SK-N-SH treated with all-trans-retinoic acid at 6 μM for 48 hours (cell line): ENCODE data around the gene HOXC10.

Source experiments
- ATAC-seq: fragments of 200-7000 bp; cut with Tn5 transposase; 3 replicates; pipeline ENCODE4 v1.9.1; 2020; ENCODE audit warnings: mild to moderate bottlenecking, moderate library complexity
- ARNTL ChIP-seq: fragments of 450-650 bp; formaldehyde crosslinking; IDR thresholded peaks from 2 replicates; pipeline ENCODE4 v1.5.0; 2020; ENCODE audit warnings: low read depth, mild to moderate bottlenecking, moderate library complexity, borderline replicate concordance
- CREB5 ChIP-seq: fragments of 250-450 bp; sonication (Bioruptor Pico); IDR thresholded peaks from 2 replicates; pipeline ENCODE4 v1.5.1; 2020; ENCODE audit warnings: low read depth, mild to moderate bottlenecking, moderate library complexity
- CSDC2 ChIP-seq: fragments of 250-450 bp; sonication (Bioruptor Pico); IDR thresholded peaks from 2 replicates; pipeline ENCODE4 v1.5.0; 2020; ENCODE audit warnings: mild to moderate bottlenecking, moderate library complexity
- CSRNP3 ChIP-seq: fragments of 250-450 bp; sonication (Bioruptor Pico); IDR thresholded peaks from 2 replicates; pipeline ENCODE4 v1.5.1; 2021; ENCODE audit warnings: mild to moderate bottlenecking, moderate library complexity
- ESRRG ChIP-seq: fragments of 250-450 bp; sonication (Bioruptor Pico); IDR thresholded peaks from 2 replicates; pipeline ENCODE4 v1.6.1; 2021; ENCODE audit warnings: mild to moderate bottlenecking
- GLIS3 ChIP-seq: fragments of 250-450 bp; sonication (Bioruptor Pico); IDR thresholded peaks from 2 replicates; pipeline ENCODE4 v1.5.0; 2020; ENCODE audit warnings: mild to moderate bottlenecking, moderate library complexity
- ISL1 ChIP-seq: fragments of 250-450 bp; sonication (Bioruptor Pico); IDR thresholded peaks from 2 replicates; pipeline ENCODE4 v2.1.2; 2022; ENCODE audit warnings: mild to moderate bottlenecking, moderate library complexity
- OSR1 ChIP-seq: fragments of 250-450 bp; sonication (Bioruptor Pico); IDR thresholded peaks from 2 replicates; pipeline ENCODE4 v1.8.0; 2022; ENCODE audit warnings: moderate library complexity, mild to moderate bottlenecking, inconsistent platforms
- RARB ChIP-seq: fragments of 250-450 bp; sonication (Bioruptor Pico); IDR thresholded peaks from 2 replicates; pipeline ENCODE4 v1.8.0; 2021; ENCODE audit warnings: mild to moderate bottlenecking, moderate library complexity
- SNAI2 ChIP-seq: fragments of 250-450 bp; sonication (Bioruptor Pico); IDR thresholded peaks from 2 replicates; pipeline ENCODE4 v1.5.0; 2020; ENCODE audit warnings: mild to moderate bottlenecking, moderate library complexity
- TCF4 ChIP-seq: fragments of 250-450 bp; sonication (Bioruptor Pico); IDR thresholded peaks from 2 replicates; pipeline ENCODE4 v1.8.0; 2021; ENCODE audit warnings: mild to moderate bottlenecking, moderate library complexity, borderline replicate concordance
- TOX ChIP-seq: fragments of 250-450 bp; sonication (Bioruptor Pico); IDR thresholded peaks from 2 replicates; pipeline ENCODE4 v1.8.0; 2021; ENCODE audit warnings: mild to moderate bottlenecking, moderate library complexity, borderline replicate concordance
- TSHZ2 ChIP-seq: fragments of 250-450 bp; sonication (Bioruptor Pico); IDR thresholded peaks from 2 replicates; pipeline ENCODE4 v1.5.0; 2020; ENCODE audit warnings: mild to moderate bottlenecking, moderate library complexity
- ZC3H10 ChIP-seq: fragments of 250-450 bp; sonication (Bioruptor Pico); IDR thresholded peaks from 2 replicates; pipeline ENCODE4 v1.5.1; 2021; ENCODE audit warnings: mild to moderate bottlenecking, moderate library complexity
- ZFP3 ChIP-seq: fragments of 250-450 bp; sonication (Bioruptor Pico); IDR thresholded peaks from 2 replicates; pipeline ENCODE4 v1.5.0; 2020; ENCODE audit warnings: mild to moderate bottlenecking, moderate library complexity
- ZFP30 ChIP-seq: fragments of 450-650 bp; formaldehyde crosslinking; IDR thresholded peaks from 2 replicates; pipeline ENCODE4 v1.5.0; 2022; ENCODE audit warnings: mild to moderate bottlenecking, moderate library complexity
- ZNF565 ChIP-seq: fragments of 450-650 bp; formaldehyde crosslinking; conservative IDR thresholded peaks from 2 replicates; pipeline ENCODE4 v1.5.0; 2020; ENCODE audit warnings: low read depth, mild to moderate bottlenecking, moderate library complexity
- ZNF70 ChIP-seq: fragments of 450-650 bp; formaldehyde crosslinking; IDR thresholded peaks from 2 replicates; pipeline ENCODE4 v1.5.0; 2020; ENCODE audit warnings: mild to moderate bottlenecking, moderate library complexity
- ZNF8 ChIP-seq: fragments of 450-650 bp; formaldehyde crosslinking; IDR thresholded peaks from 2 replicates; pipeline ENCODE4 v1.5.0; 2020; ENCODE audit warnings: mild to moderate bottlenecking, moderate library complexity

Gene HOXC10

GRCh38 chr12:54012631-54013409 is 27.9 kb downstream of the HOXC10 start:
- TF ChIP-seq ISL1 (no peak), GLIS3 (CRISPR knock-in tag) (no peak), TSHZ2 (CRISPR knock-in tag) (no peak), ZNF70 (no peak), TCF4 (no peak), ZC3H10 (CRISPR knock-in tag) (no peak), RARB (CRISPR knock-in tag) (no peak), OSR1 (CRISPR knock-in tag) (no peak), CSDC2 (CRISPR knock-in tag) (no peak), SNAI2 (CRISPR knock-in tag) (no peak), ZFP30 (no peak)
- no peak for ATAC-seq

GRCh38 chr12:54014377-54015017 is 29.6 kb downstream of the HOXC10 start:
- ATAC-seq, result no peak

More at GRCh38 chr12:54014377-54015017, 29.6 kb downstream of the HOXC10 start:
- TF ChIP-seq ZNF8 (CRISPR knock-in tag) (no peak), TOX (CRISPR knock-in tag) (no peak), SNAI2 (CRISPR knock-in tag) (no peak), ZC3H10 (CRISPR knock-in tag) (no peak), ISL1 (no peak), ZNF565 (CRISPR knock-in tag) (no peak), CSDC2 (CRISPR knock-in tag) (no peak), CREB5 (no peak), OSR1 (CRISPR knock-in tag) (no peak), RARB (CRISPR knock-in tag) (no peak), ZFP3 (no peak), ESRRG (CRISPR knock-in tag) (no peak), ZFP30 (no peak), CSRNP3 (no peak), TCF4 (no peak), TSHZ2 (CRISPR knock-in tag) (no peak), ARNTL (CRISPR knock-in tag) (no peak)
- TF ChIP-seq, all 23 proteins: peak for 0
